Ovary (tissue), 3 donors: ENCODE results near the gene C1orf56.

ENCODE experiments used
- POLR2A ChIP-seq: fragments of 450-650 bp; IDR thresholded peaks from one replicate; pipeline ENCODE4 v1.6.1; 2017; ENCODE audit warnings: antibody characterized with exemption, mild to moderate bottlenecking, moderate library complexity
- TF ChIP-seq, protein P1 (sequence below), 3 donors: fragments of 450-650 bp in 2 of 3; fragments of 200-600 bp in 1 of 3; IDR thresholded peaks; one replicate each; pipeline versions ENCODE4 v1.5.1 to v1.8.0; 2016 to 2022; ENCODE audit warnings: antibody characterized with exemption in 3 of 3, mild to moderate bottlenecking in 1 of 3
- donor health status: DM: no; HTN: no; CAD: no.

DNA sequence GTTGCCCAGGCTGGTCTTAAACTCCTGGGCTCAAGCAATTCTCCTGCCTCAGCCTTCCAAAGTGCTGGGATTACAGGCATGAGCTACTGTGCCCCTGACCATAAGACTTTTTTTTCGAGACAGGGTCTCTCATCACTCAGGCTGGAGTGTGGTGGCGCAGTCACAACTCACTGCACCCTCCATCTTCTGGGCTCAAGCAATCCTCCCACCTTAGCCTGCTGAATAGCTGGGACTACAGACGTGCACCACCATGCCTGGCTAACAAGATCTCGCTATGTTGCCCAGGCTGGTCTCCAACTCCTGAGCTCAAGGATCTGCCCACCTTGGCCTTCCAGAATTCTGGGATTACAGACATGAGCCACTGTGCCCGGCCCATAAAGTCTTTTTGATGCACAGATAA lies 1.9 kb downstream of the C1orf56 start:
- TF ChIP-seq, protein P1, sequence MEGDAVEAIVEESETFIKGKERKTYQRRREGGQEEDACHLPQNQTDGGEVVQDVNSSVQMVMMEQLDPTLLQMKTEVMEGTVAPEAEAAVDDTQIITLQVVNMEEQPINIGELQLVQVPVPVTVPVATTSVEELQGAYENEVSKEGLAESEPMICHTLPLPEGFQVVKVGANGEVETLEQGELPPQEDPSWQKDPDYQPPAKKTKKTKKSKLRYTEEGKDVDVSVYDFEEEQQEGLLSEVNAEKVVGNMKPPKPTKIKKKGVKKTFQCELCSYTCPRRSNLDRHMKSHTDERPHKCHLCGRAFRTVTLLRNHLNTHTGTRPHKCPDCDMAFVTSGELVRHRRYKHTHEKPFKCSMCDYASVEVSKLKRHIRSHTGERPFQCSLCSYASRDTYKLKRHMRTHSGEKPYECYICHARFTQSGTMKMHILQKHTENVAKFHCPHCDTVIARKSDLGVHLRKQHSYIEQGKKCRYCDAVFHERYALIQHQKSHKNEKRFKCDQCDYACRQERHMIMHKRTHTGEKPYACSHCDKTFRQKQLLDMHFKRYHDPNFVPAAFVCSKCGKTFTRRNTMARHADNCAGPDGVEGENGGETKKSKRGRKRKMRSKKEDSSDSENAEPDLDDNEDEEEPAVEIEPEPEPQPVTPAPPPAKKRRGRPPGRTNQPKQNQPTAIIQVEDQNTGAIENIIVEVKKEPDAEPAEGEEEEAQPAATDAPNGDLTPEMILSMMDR (IDR thresholded peaks at IDR 0.05) = no peak
- no peak for TF ChIP-seq POLR2A
